ENCODE measurements around the gene NEMF. TPM values are rescaled to one million over a fixed set of nuclear protein-coding genes. Genes with fewer than 3 reads are reported as not detected.

NEMF gene
- polyA plus RNA-seq, 1 experiment = 48.6 TPM

DNA sequence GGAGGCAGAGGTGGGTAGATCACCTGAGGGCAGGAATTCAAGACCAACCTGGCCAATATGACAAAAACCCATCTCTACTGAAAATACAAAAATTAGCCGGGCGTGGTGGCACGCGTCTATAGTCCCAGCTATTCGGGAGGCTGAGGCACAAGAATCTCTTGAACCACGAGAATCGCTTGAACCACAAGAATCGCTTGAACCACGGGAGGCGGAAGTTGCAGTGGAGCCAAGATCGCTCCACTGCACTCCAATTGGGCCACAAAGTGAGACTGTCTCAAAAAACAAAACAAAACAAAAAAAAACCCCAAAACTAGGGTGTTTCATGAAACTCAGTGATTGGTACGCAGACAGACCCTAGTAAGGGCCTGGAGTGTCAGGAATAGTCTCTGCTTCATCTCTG, 33.9 kb upstream of the NEMF start:
- POLR2A ChIA-PET = no interaction called here

DNA sequence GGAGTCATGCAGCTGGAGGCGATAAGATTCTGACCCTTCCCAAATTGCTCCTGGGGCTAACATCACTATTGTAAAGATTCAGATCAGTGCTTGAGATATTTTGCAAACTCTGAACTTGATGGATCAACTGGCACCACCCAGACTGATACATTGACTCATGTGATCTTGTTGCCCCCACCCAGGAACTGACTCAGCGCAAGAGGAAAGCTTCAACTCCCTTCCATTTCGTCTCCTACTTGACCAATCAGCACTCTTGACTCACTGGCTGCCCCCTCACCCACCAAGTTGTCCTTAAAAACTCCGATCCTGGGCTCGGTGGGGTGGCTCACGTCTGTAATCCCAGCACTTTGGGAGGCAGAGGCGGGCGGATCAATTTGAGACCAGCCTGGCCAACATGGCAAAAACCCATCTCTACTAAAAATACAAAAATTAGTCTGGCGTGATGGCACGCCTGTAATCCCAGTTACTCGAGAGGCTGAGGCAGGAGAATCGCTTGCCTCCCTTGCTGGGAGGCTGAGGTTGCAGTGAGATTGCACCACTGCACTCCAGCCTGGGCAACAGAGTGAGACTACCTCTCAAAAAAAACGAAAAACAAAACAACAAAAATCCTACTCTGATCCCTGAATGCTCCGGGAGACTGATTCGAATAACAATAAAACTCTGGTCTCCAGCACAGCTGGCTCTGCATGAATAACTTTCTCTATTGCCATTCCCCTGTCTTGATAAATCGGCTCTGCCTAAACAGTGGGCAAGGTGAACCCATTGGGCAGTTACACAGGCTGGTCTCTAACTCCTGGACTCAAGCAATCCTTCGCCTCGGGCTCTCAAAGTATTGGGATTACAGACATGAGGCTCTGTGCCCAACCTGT, 30.5 kb upstream of the NEMF start:
- no peaks in the 10 kb centered on the region for H3K27me3 ChIP-seq (ENCODE audit: control insufficient read depth, insufficient read depth, low read length)
- CTCF ChIA-PET = no interaction called here
- POLR2A ChIA-PET = no interaction called here
- H3K27ac ChIP-seq (ENCODE audit: low read depth, low read length) = no peak overlapping the region
- no peaks in the 10 kb centered on the region for H3K9me3 ChIP-seq (ENCODE audit: control insufficient read depth, insufficient read depth, low read length)
- TF ChIP-seq, protein P1, sequence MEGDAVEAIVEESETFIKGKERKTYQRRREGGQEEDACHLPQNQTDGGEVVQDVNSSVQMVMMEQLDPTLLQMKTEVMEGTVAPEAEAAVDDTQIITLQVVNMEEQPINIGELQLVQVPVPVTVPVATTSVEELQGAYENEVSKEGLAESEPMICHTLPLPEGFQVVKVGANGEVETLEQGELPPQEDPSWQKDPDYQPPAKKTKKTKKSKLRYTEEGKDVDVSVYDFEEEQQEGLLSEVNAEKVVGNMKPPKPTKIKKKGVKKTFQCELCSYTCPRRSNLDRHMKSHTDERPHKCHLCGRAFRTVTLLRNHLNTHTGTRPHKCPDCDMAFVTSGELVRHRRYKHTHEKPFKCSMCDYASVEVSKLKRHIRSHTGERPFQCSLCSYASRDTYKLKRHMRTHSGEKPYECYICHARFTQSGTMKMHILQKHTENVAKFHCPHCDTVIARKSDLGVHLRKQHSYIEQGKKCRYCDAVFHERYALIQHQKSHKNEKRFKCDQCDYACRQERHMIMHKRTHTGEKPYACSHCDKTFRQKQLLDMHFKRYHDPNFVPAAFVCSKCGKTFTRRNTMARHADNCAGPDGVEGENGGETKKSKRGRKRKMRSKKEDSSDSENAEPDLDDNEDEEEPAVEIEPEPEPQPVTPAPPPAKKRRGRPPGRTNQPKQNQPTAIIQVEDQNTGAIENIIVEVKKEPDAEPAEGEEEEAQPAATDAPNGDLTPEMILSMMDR (IDR thresholded peaks at IDR 0.05; ENCODE audit: low read depth, low read length) = no peak
- H3K4me3 ChIP-seq (ENCODE audit: low read depth, low read length) = no peak overlapping the region
- no peak for DNase-seq (ENCODE audit: low read depth, low spot score)

More for the DNA sequence above, 33.9 kb upstream of the NEMF start:
- no peaks in the 10 kb centered on the region for H3K9me3 ChIP-seq (ENCODE audit: control insufficient read depth, insufficient read depth, low read length)
- no peak overlapping the region for H3K27ac ChIP-seq (ENCODE audit: low read depth, low read length)
- TF ChIP-seq, protein P1 (IDR thresholded peaks at IDR 0.05; ENCODE audit: low read depth, low read length) = no peak
- H3K27me3 ChIP-seq (ENCODE audit: control insufficient read depth, insufficient read depth, low read length) = no peaks in the 10 kb centered on the region
- CTCF ChIA-PET = no interaction called here
- no peak for DNase-seq (ENCODE audit: low read depth, low spot score)
- no peak overlapping the region for H3K4me3 ChIP-seq (ENCODE audit: low read depth, low read length)

DNA sequence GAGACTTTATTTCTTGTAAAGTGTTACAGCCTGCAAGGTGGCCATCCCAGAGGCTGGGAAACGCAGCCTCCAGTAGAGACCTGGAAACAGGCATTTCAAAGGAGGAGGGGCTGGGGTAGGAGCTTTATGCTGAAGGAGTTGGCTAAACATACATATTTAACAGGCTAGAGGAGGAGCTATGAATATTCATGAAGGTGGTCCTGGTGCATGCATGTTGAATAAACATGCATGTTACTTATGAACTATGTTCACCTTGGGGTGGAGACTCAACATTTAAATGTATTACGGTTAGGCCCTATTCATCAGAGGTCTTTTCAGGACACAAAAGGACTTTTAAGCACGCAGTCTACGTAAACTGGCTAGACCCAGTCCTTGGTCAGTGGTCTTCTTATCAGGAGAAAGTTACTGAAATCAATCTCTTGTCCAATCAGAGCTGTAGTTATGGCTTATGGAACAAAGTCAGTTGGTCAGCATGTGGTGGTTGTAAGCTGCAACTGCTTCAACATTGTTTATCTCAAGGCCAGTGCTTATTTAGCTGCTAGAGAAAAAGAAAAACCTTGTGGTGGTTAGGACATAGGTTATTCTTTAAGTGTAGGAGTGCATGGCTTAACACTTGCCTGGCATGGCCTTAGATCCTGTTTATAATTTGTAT, 28.9 kb upstream of the NEMF start:
- Histone ChIP-seq H3K9me3 (ENCODE audit: control insufficient read depth, insufficient read depth, low read length) (no peaks in the 10 kb centered on the region), H3K27ac (ENCODE audit: low read depth, low read length) (no peak overlapping the region), H3K27me3 (ENCODE audit: control insufficient read depth, insufficient read depth, low read length) (no peaks in the 10 kb centered on the region), H3K4me3 (ENCODE audit: low read depth, low read length) (no peak overlapping the region)
- no peak for DNase-seq (ENCODE audit: low read depth, low spot score)
- POLR2A ChIA-PET = interaction anchor here (0.6 to 1.0 kb wide), 3 partner anchors 11 to 139 kb away, joined by 5 to 10 read pairs (median 6); partner anchors contain the start of gene ARF6
- TF ChIP-seq, protein P1 (IDR thresholded peaks at IDR 0.05; ENCODE audit: low read depth, low read length) = no peak
- CTCF ChIA-PET = interaction anchor here (0.6 to 3.0 kb wide), 4 partner anchors 8 to 29 kb away, joined by 4 to 16 read pairs (median 5); partner anchors contain the start of gene NEMF

DNA sequence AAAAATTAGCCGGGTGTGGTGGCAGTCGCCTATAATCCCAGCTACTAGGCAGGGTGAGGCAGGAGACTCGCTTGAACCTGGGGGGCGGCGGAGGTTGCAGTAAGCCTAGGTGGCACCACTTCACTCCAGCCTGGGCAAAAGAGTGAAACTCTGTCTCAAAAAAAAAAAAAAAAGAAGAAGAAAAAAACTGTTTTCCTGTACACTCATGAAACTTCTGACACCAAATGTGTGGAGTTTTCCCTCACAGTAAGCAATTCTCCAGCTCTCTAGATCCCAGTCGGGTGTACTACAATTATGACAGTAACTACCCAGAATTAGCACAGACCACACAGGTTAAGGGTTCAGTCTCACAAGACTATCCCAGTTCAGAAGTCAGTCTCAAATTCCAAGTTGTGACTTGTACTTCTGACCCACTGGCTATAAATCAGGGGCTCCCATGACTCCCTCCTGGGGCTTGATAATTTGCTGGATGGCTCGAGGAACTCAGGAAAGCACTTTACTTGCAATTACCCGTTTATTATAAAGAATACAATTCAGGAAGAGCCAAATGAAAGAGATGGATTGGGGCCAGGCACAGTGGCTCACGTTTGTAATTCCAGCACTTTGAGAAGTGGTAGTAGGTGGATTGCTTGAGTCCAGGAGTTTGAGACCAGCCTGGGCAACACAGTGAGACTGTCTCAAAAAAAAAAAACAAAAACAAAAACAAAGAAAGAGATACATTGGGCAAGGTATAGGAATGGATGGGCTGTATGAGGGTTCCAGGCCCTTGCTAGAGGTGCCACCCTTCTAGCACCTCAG, 27.9 kb upstream of the NEMF start:
- TF ChIP-seq, protein P1 (IDR thresholded peaks at IDR 0.05; ENCODE audit: low read depth, low read length) = no peak
- no peak overlapping the region for H3K4me3 ChIP-seq (ENCODE audit: low read depth, low read length)
- ChIA-PET POLR2A (interaction anchor here (0.6 kb wide), 1 partner anchor 12 kb away, joined by 3 read pairs; the partner anchor contains the start of gene ARF6), CTCF (interaction anchor here (0.6 to 3.0 kb wide), 8 partner anchors 8 to 225 kb away, joined by 3 to 16 read pairs (median 4); no protein-coding TSS in a partner anchor)
- H3K9me3 ChIP-seq (ENCODE audit: control insufficient read depth, insufficient read depth, low read length) = no peaks in the 10 kb centered on the region
- no peak for DNase-seq (ENCODE audit: low read depth, low spot score)
- no peaks in the 10 kb centered on the region for H3K27me3 ChIP-seq (ENCODE audit: control insufficient read depth, insufficient read depth, low read length)
- no peak overlapping the region for H3K27ac ChIP-seq (ENCODE audit: low read depth, low read length)
